Measurements from ENCODE around the gene SEC63. TPM values are rescaled to one million over a fixed set of nuclear protein-coding genes. Genes with fewer than 3 reads are reported as not detected.

Gene SEC63
- total RNA-seq, 4 donors from 2014 or later: 24.6 to 50.3 (median 28.5) TPM

GRCh38 chr6:107830060-107830459 lies 127.9 kb downstream of the SEC63 start:
- intact Hi-C loops (cut with DNase I; ENCODE audit: low total_unique reads) (loop anchor here (5.0 kb wide), 1 partner anchor 837 kb away; no protein-coding TSS in a partner anchor), in situ Hi-C loops (cut with MboI; ENCODE audit: low pct_ligation_motif_present in 1 of 4, low pct_unique_long_range_greater_than_20kb in 1 of 4, low sequenced_read_pairs in 3 of 4) (loop anchor here in 1 of 4 donors (25.0 kb wide), 1 partner anchor 143 kb away; no protein-coding TSS in a partner anchor)
- H3K9me3 ChIP-seq: no peaks in the 10 kb centered on the region
- DNase-seq: no peak
- H3K4me3 ChIP-seq: no peak overlapping the region
- no peaks in the 10 kb centered on the region for H3K4me1 ChIP-seq
- no peaks in the 10 kb centered on the region for H3K36me3 ChIP-seq
- no peak overlapping the region for H3K27ac ChIP-seq
- WGBS, 2 donors (ENCODE audit: low coverage in 1 of 2): 80 to 92% methylated on average over 1 to 2 of the region's 2 CpGs
- H3K27me3 ChIP-seq: peaks cover 2% of the 10 kb centered on the region
- TF ChIP-seq POLR2A (IDR thresholded peaks at IDR 0.05) (no peak), EP300 (IDR thresholded peaks at IDR 0.05; ENCODE audit: low read depth) (no peak), CTCF (IDR thresholded peaks at IDR 0.05) (no peak), POLR2AphosphoS5 (IDR thresholded peaks at IDR 0.05) (no peak)

- TF ChIP-seq CTCF (IDR thresholded peaks at IDR 0.05) (no peak), POLR2A (IDR thresholded peaks at IDR 0.05) (no peak), POLR2AphosphoS5 (IDR thresholded peaks at IDR 0.05) (no peak), EP300 (IDR thresholded peaks at IDR 0.05; ENCODE audit: low read depth) (no peak)
- peaks cover 17% of the 10 kb centered on the region for H3K27me3 ChIP-seq
- H3K4me1 ChIP-seq: no peaks in the 10 kb centered on the region
- H3K4me3 ChIP-seq: no peak overlapping the region
- H3K9me3 ChIP-seq: no peaks in the 10 kb centered on the region
- WGBS, 2 donors (ENCODE audit: low coverage in 1 of 2): 69 to 82% methylated on average over 4 to 7 of the region's 7 CpGs
- H3K27ac ChIP-seq: no peak overlapping the region
- no peaks in the 10 kb centered on the region for H3K36me3 ChIP-seq
- in situ Hi-C loops (cut with MboI; ENCODE audit: low pct_ligation_motif_present in 1 of 4, low pct_unique_long_range_greater_than_20kb in 1 of 4, low sequenced_read_pairs in 3 of 4): loop anchor here in 1 of 4 donors (25.0 kb wide), 1 partner anchor 140 kb away; no protein-coding TSS in a partner anchor
- DNase-seq: no peak
- intact Hi-C loops (cut with DNase I; ENCODE audit: low total_unique reads): no loop called here
Observed at GRCh38 chr6:107827541-107827940, 130.5 kb downstream of the SEC63 start.

- no peak for DNase-seq
- WGBS, 2 donors (ENCODE audit: low coverage in 1 of 2): 58 to 61% methylated on average over 2 to 8 of the region's 8 CpGs
- TF ChIP-seq POLR2AphosphoS5 (IDR thresholded peaks at IDR 0.05) (no peak), POLR2A (IDR thresholded peaks at IDR 0.05) (no peak), CTCF (IDR thresholded peaks at IDR 0.05) (no peak), EP300 (IDR thresholded peaks at IDR 0.05; ENCODE audit: low read depth) (no peak)
- Histone ChIP-seq H3K4me3 (peak overlapping the region in 1 of 4 donors; percentile 15), H3K36me3 (no peaks in the 10 kb centered on the region), H3K4me1 (peaks cover 0 to 10% (median 0%) of the 10 kb centered on the region in 4 donors), H3K27me3 (peaks cover 17% of the 10 kb centered on the region), H3K27ac (peak overlapping the region; percentile 28 to 60 (median 36)), H3K9me3 (no peaks in the 10 kb centered on the region)
- intact Hi-C loops (cut with DNase I; ENCODE audit: low total_unique reads): no loop called here
- in situ Hi-C loops (cut with MboI; ENCODE audit: low pct_ligation_motif_present in 1 of 4, low pct_unique_long_range_greater_than_20kb in 1 of 4, low sequenced_read_pairs in 3 of 4): no loop called here
Observed at GRCh38 chr6:107823047-107823557, 134.9 kb downstream of the SEC63 start.

GRCh38 chr6:107822176-107823046 lies 135.6 kb downstream of the SEC63 start:
- intact Hi-C loops (cut with DNase I; ENCODE audit: low total_unique reads) (no loop called here), in situ Hi-C loops (cut with MboI; ENCODE audit: low pct_ligation_motif_present in 1 of 4, low pct_unique_long_range_greater_than_20kb in 1 of 4, low sequenced_read_pairs in 3 of 4) (no loop called here)
- peak overlapping the region; percentile 28 to 60 (median 36) for H3K27ac ChIP-seq
- peaks cover 17% of the 10 kb centered on the region for H3K27me3 ChIP-seq
- no peaks in the 10 kb centered on the region for H3K36me3 ChIP-seq
- DNase-seq: peak; percentile 26
- H3K4me3 ChIP-seq: peak overlapping the region in 1 of 4 donors; percentile 15
- TF ChIP-seq CTCF (IDR thresholded peaks at IDR 0.05) (no peak), POLR2AphosphoS5 (IDR thresholded peaks at IDR 0.05) (no peak), EP300 (IDR thresholded peaks at IDR 0.05; ENCODE audit: low read depth) (no peak), POLR2A (IDR thresholded peaks at IDR 0.05) (no peak)
- peaks cover 0 to 10% (median 0%) of the 10 kb centered on the region in 4 donors for H3K4me1 ChIP-seq
- no peaks in the 10 kb centered on the region for H3K9me3 ChIP-seq
- WGBS, 2 donors (ENCODE audit: low coverage in 1 of 2): 44 to 51% methylated on average over 9 of the region's 9 CpGs
